ENCODE measurements around the gene SAMD11. TPM values are rescaled to one million over a fixed set of nuclear protein-coding genes. Genes with fewer than 3 reads are reported as not detected.
"Not testable (repeated sequence)": the region's sequence is repeated elsewhere in the genome, so short reads cannot be mapped to it uniquely, and the experiment has no call there.

SAMD11 gene
- total RNA-seq, 8 experiments from 2014 or later: 0.29 to 30.4 (median 3.2) TPM

GRCh38 chr1:971751-972506, 48.2 kb downstream of the SAMD11 start:
- peaks cover 3 to 13% of the 10 kb centered on the region in 2 donors for H3K4me1 ChIP-seq (replicated peaks in 1 of 2)
- no peak overlapping the region for H3K4me3 ChIP-seq
- no peak for ATAC-seq (replicated peaks in 6 of 8)
- in situ Hi-C loops (cut with MboI; ENCODE audit: low pct_unique_long_range_greater_than_20kb in 2 of 9, low sequenced_read_pairs in 9 of 9, unreplicated experiment in 9 of 9): no loop called here
- no peak overlapping the region for H3K27ac ChIP-seq
- 40 to 80% (median 63%) methylated on average over 1 to 20 of the region's 34 CpGs; no CpG with 5 or more reads in 4 of the 10 experiments for WGBS, 10 experiments

- ATAC-seq (replicated peaks in 6 of 8): no peak
- Histone ChIP-seq H3K4me1 (replicated peaks in 1 of 2) (peaks cover 0 to 8% of the 10 kb centered on the region in 2 donors), H3K27ac (no peak overlapping the region), H3K4me3 (no peak overlapping the region)
- in situ Hi-C loops (cut with MboI; ENCODE audit: low pct_unique_long_range_greater_than_20kb in 2 of 9, low sequenced_read_pairs in 9 of 9, unreplicated experiment in 9 of 9): no loop called here
- 46 to 66% methylated on average over 4 to 12 of the region's 28 CpGs; no CpG with 5 or more reads in 8 of the 10 experiments for WGBS, 10 experiments
Measured at GRCh38 chr1:972726-973458, 49.2 kb downstream of the SAMD11 start.

GRCh38 chr1:973459-974292, 50.0 kb downstream of the SAMD11 start:
- ATAC-seq (replicated peaks in 6 of 8): no peak
- in situ Hi-C loops (cut with MboI; ENCODE audit: low pct_unique_long_range_greater_than_20kb in 2 of 9, low sequenced_read_pairs in 9 of 9, unreplicated experiment in 9 of 9): no loop called here
- Histone ChIP-seq H3K27ac (no peak overlapping the region), H3K4me1 (replicated peaks in 1 of 2) (peaks cover 0 to 8% of the 10 kb centered on the region in 2 donors), H3K4me3 (no peak overlapping the region)
- WGBS, 10 experiments: 16 to 42% methylated on average over 4 to 11 of the region's 28 CpGs; no CpG with 5 or more reads in 8 of the 10 experiments

GRCh38 chr1:974293-974640, 50.5 kb downstream of the SAMD11 start:
- in situ Hi-C loops (cut with MboI; ENCODE audit: low pct_unique_long_range_greater_than_20kb in 2 of 9, low sequenced_read_pairs in 9 of 9, unreplicated experiment in 9 of 9): no loop called here
- Histone ChIP-seq H3K27ac (no peak overlapping the region), H3K4me3 (no peak overlapping the region), H3K4me1 (replicated peaks in 1 of 2) (peaks cover 0 to 8% of the 10 kb centered on the region in 2 donors)
- ATAC-seq (replicated peaks in 6 of 8): no peak
- 60 to 71% methylated on average over 2 to 9 of the region's 11 CpGs; no CpG with 5 or more reads in 8 of the 10 experiments for WGBS, 10 experiments

DNA sequence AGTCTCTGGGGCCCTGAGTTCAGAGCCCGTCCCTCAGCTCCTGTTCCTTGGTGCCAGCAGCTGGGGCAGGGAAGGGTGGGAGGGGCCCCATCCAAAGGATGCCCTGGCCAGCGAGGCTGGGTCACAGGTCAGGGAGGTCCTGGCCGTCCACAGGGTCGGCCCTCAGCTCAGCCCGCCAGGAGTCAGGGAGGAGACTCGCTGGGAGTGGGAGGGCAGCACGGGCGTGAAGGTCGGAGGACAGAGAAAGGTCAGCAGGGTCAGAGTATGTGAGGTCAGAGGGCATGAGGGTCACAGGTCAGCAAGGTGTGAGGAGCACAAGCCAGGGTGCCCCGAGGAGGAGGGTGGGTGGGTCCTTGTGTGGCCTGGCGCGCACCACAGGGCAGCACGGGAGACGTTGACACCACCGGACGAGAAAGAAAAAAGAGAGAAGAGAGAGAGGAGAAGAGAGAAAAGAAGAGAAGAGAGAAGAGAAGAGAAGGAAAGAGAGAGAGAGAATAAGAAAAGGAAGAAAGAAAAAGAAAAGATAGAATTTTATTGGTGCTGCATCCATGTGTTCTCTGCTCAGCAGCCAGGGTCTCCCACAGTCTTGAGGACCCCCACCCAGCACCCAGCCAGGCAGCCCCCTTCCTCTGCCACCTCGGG, 51.1 kb downstream of the SAMD11 start:
- 45 to 86% (median 70%) methylated on average over 4 to 14 of the region's 17 CpGs; no CpG with 5 or more reads in 3 of the 10 experiments for WGBS, 10 experiments
- in situ Hi-C loops (cut with MboI; ENCODE audit: low pct_unique_long_range_greater_than_20kb in 2 of 9, low sequenced_read_pairs in 9 of 9, unreplicated experiment in 9 of 9): no loop called here
- no peak overlapping the region for H3K4me3 ChIP-seq

GRCh38 chr1:975365-975764, 51.6 kb downstream of the SAMD11 start:
- H3K27ac ChIP-seq: no peak overlapping the region
- 13% methylated on average over 1 of the region's 9 CpGs; no CpG with 5 or more reads in 9 of the 10 experiments for WGBS, 10 experiments
- no peak overlapping the region for H3K4me3 ChIP-seq
- peaks cover 0 to 11% of the 10 kb centered on the region in 2 donors for H3K4me1 ChIP-seq (replicated peaks in 1 of 2)
- in situ Hi-C loops (cut with MboI; ENCODE audit: low pct_unique_long_range_greater_than_20kb in 2 of 9, low sequenced_read_pairs in 9 of 9, unreplicated experiment in 9 of 9): no loop called here
- no peak for ATAC-seq (replicated peaks in 6 of 8)

More for the DNA sequence above, 51.1 kb downstream of the SAMD11 start:
- Histone ChIP-seq H3K4me1 (replicated peaks in 1 of 2) (peaks cover 0 to 8% of the 10 kb centered on the region in 2 donors), H3K27ac (no peak overlapping the region)
- no peak for ATAC-seq (replicated peaks in 6 of 8)

DNA sequence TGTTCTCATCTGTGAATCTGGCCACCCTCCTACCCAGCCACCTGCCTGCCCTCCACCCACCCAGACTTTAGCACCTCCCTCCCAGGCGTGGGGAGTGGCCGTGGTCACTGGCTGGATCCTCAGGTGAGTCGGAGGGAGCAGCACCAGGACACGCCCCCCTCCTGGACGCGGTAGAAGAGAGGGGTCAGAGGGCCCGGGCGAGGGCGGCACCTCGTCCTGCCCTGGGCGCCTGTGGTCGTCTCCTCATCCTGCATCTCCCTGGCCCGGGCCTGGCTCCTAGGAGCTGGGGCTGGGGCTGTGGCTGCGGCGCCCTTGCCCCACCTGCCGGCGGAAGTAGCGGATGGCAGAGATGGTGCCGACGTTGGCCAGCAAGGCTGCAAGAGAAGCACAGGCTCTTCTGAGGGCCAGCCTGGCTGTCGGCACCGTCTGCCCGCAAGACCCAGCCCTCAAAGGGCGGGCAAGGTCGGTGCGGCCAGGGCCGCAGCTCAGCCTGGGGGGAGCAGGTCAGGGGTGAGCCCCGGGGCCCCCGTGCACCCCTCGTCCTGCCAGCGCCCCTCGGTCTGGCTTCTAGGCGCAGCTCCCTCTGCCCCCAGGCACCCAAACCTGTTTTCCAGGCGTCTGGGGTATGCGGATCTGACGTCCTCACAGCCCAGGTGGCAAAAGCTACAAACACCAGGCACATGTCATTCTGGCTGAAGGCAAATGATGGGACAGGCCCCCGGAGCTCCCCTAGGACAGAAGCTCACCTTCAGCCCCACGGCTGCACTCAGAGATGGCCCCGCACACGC, 52.4 kb downstream of the SAMD11 start:
- 2 to 6% (median 3%) methylated on average over 3 to 14 of the region's 40 CpGs; no CpG with 5 or more reads in 7 of the 10 experiments for WGBS, 10 experiments
- Histone ChIP-seq H3K27ac (no peak overlapping the region), H3K4me3 (no peak overlapping the region), H3K4me1 (replicated peaks in 1 of 2) (peaks cover 0 to 17% of the 10 kb centered on the region in 2 donors)
- ATAC-seq (replicated peaks in 6 of 8): peak; percentile 77 to 97 (median 84)
- in situ Hi-C loops (cut with MboI; ENCODE audit: low pct_unique_long_range_greater_than_20kb in 2 of 9, low sequenced_read_pairs in 9 of 9, unreplicated experiment in 9 of 9): no loop called here

DNA sequence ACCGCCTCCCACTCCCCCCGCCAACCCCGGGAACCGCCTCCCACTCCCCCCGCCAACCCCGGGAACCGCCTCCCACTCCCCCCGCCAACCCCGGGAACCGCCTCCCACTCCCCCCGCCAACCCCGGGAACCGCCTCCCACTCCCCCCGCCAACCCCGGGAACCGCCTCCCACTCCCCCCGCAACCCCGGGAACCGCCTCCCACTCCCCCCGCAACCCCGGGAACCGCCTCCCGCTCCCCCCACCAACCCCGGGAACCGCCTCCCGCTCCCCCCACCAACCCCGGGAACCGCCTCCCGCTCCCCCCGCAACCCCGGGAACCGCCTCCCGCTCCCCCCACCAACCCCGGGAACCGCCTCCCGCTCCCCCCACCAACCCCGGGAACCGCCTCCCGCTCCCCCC, 53.1 kb downstream of the SAMD11 start:
- peaks cover 0 to 17% of the 10 kb centered on the region in 2 donors for H3K4me1 ChIP-seq (replicated peaks in 1 of 2)
- H3K4me3 ChIP-seq; in situ Hi-C loops (cut with MboI; ENCODE audit: low pct_unique_long_range_greater_than_20kb in 2 of 9, low sequenced_read_pairs in 9 of 9, unreplicated experiment in 9 of 9); H3K27ac ChIP-seq; ATAC-seq (replicated peaks in 6 of 8): not testable (repeated sequence)
- no CpG with 5 or more reads among the region's 39 CpGs for WGBS, 10 experiments

- peaks cover 0 to 17% of the 10 kb centered on the region in 2 donors for H3K4me1 ChIP-seq (replicated peaks in 1 of 2)
- no peak for ATAC-seq (replicated peaks in 6 of 8)
- H3K27ac ChIP-seq: no peak overlapping the region
- 50 to 83% (median 80%) methylated on average over 1 of the region's 44 CpGs; no CpG with 5 or more reads in 7 of the 10 experiments for WGBS, 10 experiments
- in situ Hi-C loops (cut with MboI; ENCODE audit: low pct_unique_long_range_greater_than_20kb in 2 of 9, low sequenced_read_pairs in 9 of 9, unreplicated experiment in 9 of 9): no loop called here
- no peak overlapping the region for H3K4me3 ChIP-seq
Measured at GRCh38 chr1:978069-978834, 54.5 kb downstream of the SAMD11 start.

DNA sequence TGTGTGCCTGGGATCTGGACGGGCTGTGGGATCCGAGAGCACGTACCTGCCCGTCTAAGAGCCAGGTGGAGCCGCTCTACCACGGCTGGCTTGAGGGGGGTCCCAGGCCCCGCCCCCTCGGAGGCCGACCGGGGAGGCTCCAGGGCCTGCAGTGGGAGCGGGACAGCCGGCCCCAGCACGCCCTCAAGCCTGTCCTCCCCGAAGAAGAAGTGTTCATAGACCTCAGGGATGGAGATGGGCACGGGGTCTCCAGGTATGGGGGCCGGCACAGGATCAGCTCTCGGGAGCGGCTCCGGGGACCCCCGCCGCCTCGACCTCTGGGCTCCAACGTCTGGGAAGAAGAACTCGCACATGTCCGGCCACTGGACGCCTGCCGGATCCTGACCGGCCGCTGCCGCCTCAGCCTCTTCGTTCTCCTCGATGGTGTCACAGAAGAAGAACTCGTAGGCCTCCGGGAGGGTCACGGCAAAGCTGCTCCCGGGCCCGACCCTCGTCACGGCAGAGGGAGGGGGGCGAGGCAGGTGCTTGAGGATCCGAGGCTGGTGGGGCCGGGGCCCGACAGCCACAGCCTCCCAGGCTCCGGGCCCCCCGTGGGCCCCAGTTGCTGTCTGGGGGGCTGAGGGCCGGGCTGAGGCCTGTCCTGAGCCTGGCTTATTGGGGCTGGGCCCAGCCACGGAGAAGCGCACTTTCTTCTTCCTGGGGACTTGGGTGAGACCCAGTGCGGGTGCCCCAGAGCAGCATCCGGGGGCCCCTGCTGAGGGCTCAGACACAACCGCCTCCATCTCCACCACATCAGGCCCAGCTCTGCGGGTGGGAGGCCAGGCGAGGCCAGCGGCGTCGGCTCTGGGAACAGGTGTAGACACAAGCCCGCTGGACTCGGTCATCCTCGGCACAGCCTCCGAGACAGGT, 55.4 kb downstream of the SAMD11 start:
- ATAC-seq (replicated peaks in 6 of 8): peak in 1 of 8 experiments; percentile 1
- WGBS, 10 experiments: 72 to 86% (median 80%) methylated on average over 3 to 13 of the region's 60 CpGs; no CpG with 5 or more reads in 5 of the 10 experiments
- H3K4me1 ChIP-seq (replicated peaks in 1 of 2): peaks cover 0 to 19% of the 10 kb centered on the region in 2 donors
- in situ Hi-C loops (cut with MboI; ENCODE audit: low pct_unique_long_range_greater_than_20kb in 2 of 9, low sequenced_read_pairs in 9 of 9, unreplicated experiment in 9 of 9): no loop called here
- H3K27ac ChIP-seq: no peak overlapping the region
- H3K4me3 ChIP-seq: no peak overlapping the region

DNA sequence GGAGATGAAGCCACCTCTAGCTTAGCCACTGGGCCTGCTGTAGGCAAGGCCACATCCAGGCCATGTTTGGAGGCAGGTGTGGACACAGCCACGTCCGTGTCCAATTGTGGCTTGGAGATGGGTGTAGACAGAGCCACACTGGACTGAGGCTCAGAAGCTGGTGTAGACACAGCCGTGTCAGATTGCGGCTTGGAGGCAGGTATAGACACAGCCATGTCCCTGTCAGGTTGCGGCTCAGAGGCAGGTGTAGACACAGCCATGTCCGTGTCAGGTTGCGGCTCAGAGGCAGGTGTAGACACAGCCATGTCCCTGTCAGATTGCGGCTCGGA, 56.0 kb downstream of the SAMD11 start:
- in situ Hi-C loops (cut with MboI; ENCODE audit: low pct_unique_long_range_greater_than_20kb in 2 of 9, low sequenced_read_pairs in 9 of 9, unreplicated experiment in 9 of 9): no loop called here
- H3K4me1 ChIP-seq (replicated peaks in 1 of 2): peaks cover 0 to 22% of the 10 kb centered on the region in 2 donors
- ATAC-seq (replicated peaks in 6 of 8): no peak
- H3K4me3 ChIP-seq: no peak overlapping the region
- H3K27ac ChIP-seq: no peak overlapping the region
- 47 to 88% (median 77%) methylated on average over 2 to 9 of the region's 9 CpGs; no CpG with 5 or more reads in 5 of the 10 experiments for WGBS, 10 experiments

Data from motor neuron (in vitro differentiated cells).